Activated CD4-positive, alpha-beta T cell treated with anti-CD3 and anti-CD28 coated beads for 36 hours (primary cell): ENCODE measurements around the gene TMEM214. TPM values are rescaled to one million over a fixed set of nuclear protein-coding genes. Genes with fewer than 3 reads are reported as not detected.
A peak's percentile ranks its signal among the peaks of the same experiment; 100 is the strongest.

ENCODE experiments used
- ATAC-seq: fragments of 200-7000 bp; cut with Tn5 transposase; one replicate; pipeline ENCODE4 v1.10.0; 2021; ENCODE audit warnings: mild to moderate bottlenecking, moderate library complexity
- CTCF ChIA-PET: fragments of 350-600 bp; sonication (Branson Sonifier 250); formaldehyde crosslinking; loops from one replicate; lab custom pipeline; 2021; ENCODE audit warnings: antibody characterized with exemption; lab: Charles Lee
- POLR2A ChIA-PET: fragments of 350-600 bp; sonication (Branson Sonifier 250); formaldehyde crosslinking; loops from one replicate; lab custom pipeline; 2021; ENCODE audit warnings: antibody characterized with exemption, inconsistent platforms; lab: Charles Lee
- DNase-seq: peaks from one replicate; pipeline ENCODE4 v3.0.0-alpha.2; 2020
- H3K27ac Mint-ChIP-seq: one replicate; pipeline ENCODE4 v1.8.0; 2021; ENCODE audit warnings: mixed read lengths
- H3K27me3 Mint-ChIP-seq: one replicate; pipeline ENCODE4 v1.8.0; 2021; ENCODE audit warnings: mixed read lengths
- H3K36me3 Mint-ChIP-seq: one replicate; pipeline ENCODE4 v1.8.0; 2021; ENCODE audit warnings: low read depth, mixed read lengths
- H3K4me1 Mint-ChIP-seq: one replicate; pipeline ENCODE4 v1.8.0; 2021; ENCODE audit warnings: mixed read lengths
- H3K4me3 Mint-ChIP-seq: one replicate; pipeline ENCODE4 v1.8.0; 2021; ENCODE audit warnings: mild to moderate bottlenecking, moderate library complexity, mixed read lengths
- H3K9me3 Mint-ChIP-seq: one replicate; pipeline ENCODE4 v1.8.0; 2021; ENCODE audit warnings: low read depth, mixed read lengths
- intact Hi-C, 2 experiments: fragments of 100-400 bp; cut with DNase I in 1 of 2; cut with micrococcal nuclease in 1 of 2; formaldehyde crosslinking; loops; one replicate each; pipeline versions ENCODE4 v1.14.2 to v1.15.1; 2022 to 2024; cut with DNase I, micrococcal nuclease
- total RNA-seq, 2 experiments: library from RNA; stranded (reverse); gene quantifications; one replicate each; pipeline ENCODE4 v1.2.3, GENCODE V29; 2021

Gene TMEM214
- total RNA-seq, 2 experiments from 2014 or later = 54.1 to 69.1 TPM

DNA sequence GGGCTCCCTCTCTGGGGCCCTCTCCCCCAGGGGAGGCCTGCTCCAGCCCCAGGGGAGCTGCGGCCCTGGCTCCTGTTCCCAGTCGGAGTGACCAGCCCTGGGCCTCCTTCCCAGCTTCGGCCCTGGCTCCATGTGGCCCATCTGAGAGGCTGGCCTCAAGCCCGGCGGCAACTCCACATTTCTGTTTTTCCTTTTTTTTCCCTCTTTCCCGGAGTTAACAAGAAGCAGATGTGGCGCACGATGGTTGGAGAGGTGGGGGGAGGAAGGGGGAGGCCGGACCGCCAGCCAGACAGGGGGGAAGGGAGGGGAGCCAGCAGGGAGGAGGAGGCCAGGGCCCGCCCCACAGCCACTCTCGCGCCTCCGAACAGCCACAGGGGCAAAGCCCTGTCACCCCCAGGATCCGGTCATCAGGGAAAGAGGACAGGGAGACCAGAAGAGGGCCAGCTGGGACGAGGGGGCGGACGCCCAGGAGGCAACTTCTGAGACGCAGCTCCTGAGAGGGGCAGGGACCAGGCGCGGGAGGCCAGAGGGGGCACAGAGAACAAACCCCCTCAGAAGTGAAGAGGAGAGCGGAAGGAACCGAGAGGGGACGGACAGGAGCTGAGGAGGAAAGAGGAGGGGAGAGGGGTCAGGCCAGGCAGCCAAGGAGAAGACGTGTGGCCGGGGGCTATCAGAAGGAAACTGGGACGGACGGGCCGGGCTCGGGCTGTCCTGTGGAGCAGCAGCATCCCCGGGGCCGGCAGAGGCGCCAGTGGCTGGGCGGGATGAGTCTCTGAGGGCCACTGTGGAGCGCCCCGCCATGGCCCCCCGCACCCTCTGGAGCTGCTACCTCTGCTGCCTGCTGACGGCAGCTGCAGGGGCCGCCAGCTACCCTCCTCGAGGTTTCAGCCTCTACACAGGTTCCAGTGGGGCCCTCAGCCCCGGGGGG is 45.8 kb downstream of the TMEM214 start, which contains the start of gene EMILIN1:
Gene EMILIN1, plus strand, starts transcription at position 349 of the 928 bp plus-strand sequence. Its CDS starts 451 bp downstream, at position 800.
- no peaks in the 10 kb centered on the region for H3K36me3 Mint-ChIP-seq
- ChIA-PET POLR2A (interaction anchor here (0.6 kb wide), 1 partner anchor 56 kb away, joined by 3 read pairs; the partner anchor contains the start of gene PREB), CTCF (interaction anchor here (0.8 to 1.8 kb wide), 2 partner anchors 133 to 224 kb away, joined by 3 to 4 read pairs; partner anchors contain the start of gene ATRAID)
- H3K4me1 Mint-ChIP-seq = peaks cover 52% of the 10 kb centered on the region
- no peak within 1 kb of the TSS for H3K4me3 Mint-ChIP-seq
- no peaks in the 10 kb centered on the region for H3K27me3 Mint-ChIP-seq
- DNase-seq (no peak), ATAC-seq (no peak)
- peak within 1 kb of the TSS; percentile 55 for H3K27ac Mint-ChIP-seq
- H3K9me3 Mint-ChIP-seq = no peaks in the 10 kb centered on the region
- intact Hi-C loops = loop anchor here in 1 of 2 experiments (10.0 kb wide), 1 partner anchor 1404 kb away; the partner anchor contains the start of gene DTNB

DNA sequence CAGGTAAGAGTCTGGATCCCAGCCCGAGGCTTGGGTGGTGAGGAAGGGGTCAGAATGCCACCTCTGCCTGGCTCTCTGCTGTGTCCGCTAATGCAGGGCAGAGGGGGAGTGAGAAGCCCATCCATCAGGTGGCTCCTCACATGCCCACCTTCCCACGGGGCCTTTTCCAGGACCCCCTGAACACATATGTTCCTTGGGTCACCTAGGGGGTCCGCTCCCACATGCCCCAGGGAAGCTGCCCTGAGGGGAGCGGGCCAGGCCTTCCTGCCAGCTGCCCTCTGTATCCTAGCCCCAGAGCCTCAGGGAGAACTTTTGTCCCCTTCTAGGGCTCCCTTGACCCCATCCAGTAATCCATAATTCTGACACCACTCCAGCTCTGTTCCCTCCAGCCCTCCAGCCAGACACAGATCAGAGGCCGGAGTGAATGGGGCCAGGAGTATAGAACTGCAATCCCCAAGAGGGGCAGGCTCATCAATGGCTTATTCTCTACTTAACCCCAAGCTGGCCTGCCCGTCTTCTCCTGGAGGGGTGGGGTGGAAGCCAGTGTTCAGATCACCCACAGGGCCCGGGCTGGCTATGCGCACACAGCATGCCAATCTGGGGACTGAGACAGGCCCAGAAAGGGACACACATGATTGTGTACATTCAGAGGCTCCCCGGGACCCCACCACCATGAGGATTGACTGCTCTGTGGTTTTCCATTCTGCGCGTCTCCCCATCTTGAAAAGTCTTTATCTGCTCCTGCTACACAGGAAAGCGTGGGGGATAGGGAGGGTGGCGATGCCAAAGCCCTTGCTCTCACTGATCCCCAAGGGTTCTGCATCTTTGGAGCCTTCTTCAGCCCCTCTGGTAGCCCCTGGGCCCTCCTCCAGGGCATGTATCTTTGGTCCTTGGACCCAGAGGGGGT is 46.7 kb downstream of the TMEM214 start:
- POLR2A ChIA-PET = no interaction called here
- ATAC-seq (no peak), DNase-seq (no peak)
- no peaks in the 10 kb centered on the region for H3K27me3 Mint-ChIP-seq
- H3K27ac Mint-ChIP-seq = peak overlapping the region; percentile 83
- H3K36me3 Mint-ChIP-seq = no peaks in the 10 kb centered on the region
- intact Hi-C loops = loop anchor here in 1 of 2 experiments (10.0 kb wide), 1 partner anchor 1405 kb away; the partner anchor contains the start of gene DTNB
- CTCF ChIA-PET = interaction anchor here (0.8 to 2.0 kb wide), 4 partner anchors 7 to 223 kb away, joined by 3 to 24 read pairs (median 6); partner anchors contain the start of genes ATRAID and OST4
- H3K9me3 Mint-ChIP-seq = no peaks in the 10 kb centered on the region
- no peak overlapping the region for H3K4me3 Mint-ChIP-seq
- H3K4me1 Mint-ChIP-seq = peaks cover 43% of the 10 kb centered on the region

DNA sequence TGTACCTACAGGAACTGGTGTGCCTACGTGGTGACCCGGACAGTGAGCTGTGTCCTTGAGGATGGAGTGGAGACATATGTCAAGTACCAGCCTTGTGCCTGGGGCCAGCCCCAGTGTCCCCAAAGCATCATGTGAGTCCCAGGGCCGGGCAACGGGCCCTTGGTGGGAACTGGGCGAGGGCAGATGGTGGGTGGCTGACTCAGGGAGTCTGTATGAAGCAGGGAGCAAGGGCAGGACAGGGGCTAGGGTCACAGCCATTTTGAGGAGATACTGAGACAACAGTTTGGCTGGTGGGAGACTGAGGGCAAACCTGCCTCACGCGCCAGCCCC is 47.3 kb downstream of the TMEM214 start:
- ChIA-PET POLR2A (no interaction called here), CTCF (interaction anchor here (1.7 to 2.0 kb wide), 3 partner anchors 8 to 223 kb away, joined by 4 to 24 read pairs (median 7); partner anchors contain the start of gene OST4)
- Mint-ChIP-seq H3K4me1 (peaks cover 40% of the 10 kb centered on the region), H3K27me3 (no peaks in the 10 kb centered on the region), H3K36me3 (no peaks in the 10 kb centered on the region), H3K4me3 (no peak overlapping the region), H3K9me3 (no peaks in the 10 kb centered on the region), H3K27ac (peak overlapping the region; percentile 83)
- DNase-seq = no peak
- intact Hi-C loops = no loop called here
- ATAC-seq = no peak

DNA sequence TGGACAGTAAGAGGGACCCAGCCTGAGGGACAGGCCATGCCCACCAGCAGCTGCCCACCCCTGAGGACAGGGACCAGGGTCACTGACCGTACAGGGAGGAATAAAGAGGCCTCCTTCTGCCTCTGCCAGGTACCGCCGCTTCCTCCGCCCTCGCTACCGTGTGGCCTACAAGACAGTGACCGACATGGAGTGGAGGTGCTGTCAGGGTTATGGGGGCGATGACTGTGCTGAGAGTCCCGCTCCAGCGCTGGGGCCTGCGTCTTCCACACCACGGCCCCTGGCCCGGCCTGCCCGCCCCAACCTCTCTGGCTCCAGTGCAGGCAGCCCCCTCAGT is 47.8 kb downstream of the TMEM214 start:
- intact Hi-C loops = no loop called here
- no peaks in the 10 kb centered on the region for H3K36me3 Mint-ChIP-seq
- ChIA-PET POLR2A (interaction anchor here (0.9 to 1.0 kb wide), 3 partner anchors 8 to 48 kb away, joined by 3 read pairs; partner anchors contain the start of gene OST4), CTCF (interaction anchor here (0.5 to 5.7 kb wide), 6 partner anchors 8 to 565 kb away, joined by 3 to 30 read pairs (median 6); partner anchors contain the start of genes AGBL5 and OST4)
- H3K4me3 Mint-ChIP-seq = no peak overlapping the region
- no peaks in the 10 kb centered on the region for H3K27me3 Mint-ChIP-seq
- peak overlapping the region; percentile 98 for H3K27ac Mint-ChIP-seq
- H3K9me3 Mint-ChIP-seq = no peaks in the 10 kb centered on the region
- ATAC-seq (no peak), DNase-seq (no peak)
- peaks cover 40% of the 10 kb centered on the region for H3K4me1 Mint-ChIP-seq

DNA sequence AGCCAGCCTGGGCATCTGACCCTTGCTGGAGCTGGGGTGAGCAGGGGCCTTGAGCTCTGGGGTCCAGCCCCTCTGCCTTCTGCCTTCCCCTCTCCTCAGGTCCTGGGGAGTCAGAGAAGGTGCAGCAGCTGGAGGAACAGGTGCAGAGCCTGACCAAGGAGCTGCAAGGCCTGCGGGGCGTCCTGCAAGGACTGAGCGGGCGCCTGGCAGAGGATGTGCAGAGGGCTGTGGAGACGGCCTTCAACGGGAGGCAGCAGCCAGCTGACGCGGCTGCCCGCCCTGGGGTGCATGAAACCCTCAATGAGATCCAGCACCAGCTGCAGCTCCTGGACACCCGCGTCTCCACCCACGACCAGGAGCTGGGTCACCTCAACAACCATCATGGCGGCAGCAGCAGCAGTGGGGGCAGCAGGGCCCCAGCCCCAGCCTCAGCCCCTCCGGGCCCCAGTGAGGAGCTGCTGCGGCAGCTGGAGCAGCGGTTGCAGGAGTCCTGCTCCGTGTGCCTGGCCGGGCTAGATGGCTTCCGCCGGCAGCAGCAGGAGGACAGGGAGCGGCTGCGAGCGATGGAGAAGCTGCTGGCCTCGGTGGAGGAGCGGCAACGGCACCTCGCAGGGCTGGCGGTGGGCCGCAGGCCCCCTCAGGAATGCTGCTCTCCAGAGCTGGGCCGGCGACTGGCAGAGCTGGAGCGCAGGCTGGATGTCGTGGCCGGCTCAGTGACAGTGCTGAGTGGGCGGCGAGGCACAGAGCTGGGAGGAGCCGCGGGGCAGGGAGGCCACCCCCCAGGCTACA is 49.4 kb downstream of the TMEM214 start:
- POLR2A ChIA-PET = interaction anchor here (0.5 to 2.1 kb wide), 2 partner anchors 11 to 18 kb away, joined by 3 to 6 read pairs; partner anchors contain the start of gene OST4
- Mint-ChIP-seq H3K27ac (peak overlapping the region; percentile 98), H3K9me3 (no peaks in the 10 kb centered on the region), H3K4me3 (no peak overlapping the region), H3K27me3 (no peaks in the 10 kb centered on the region), H3K4me1 (peaks cover 30% of the 10 kb centered on the region), H3K36me3 (no peaks in the 10 kb centered on the region)
- ATAC-seq (no peak), DNase-seq (no peak)
- intact Hi-C loops = loop anchor here (1.0 kb wide), 6 partner anchors 10 to 288 kb away; partner anchors contain the start of genes AGBL5 (in 2 of the 2), TMEM214 (in 2 of the 2), EIF2B4 (in 1 of the 2) and MAPRE3 (in 1 of the 2)
- CTCF ChIA-PET = interaction anchor here (0.5 to 5.7 kb wide), 10 partner anchors 9 to 601 kb away, joined by 3 to 30 read pairs (median 3); partner anchors contain the start of genes AGBL5 and OST4

DNA sequence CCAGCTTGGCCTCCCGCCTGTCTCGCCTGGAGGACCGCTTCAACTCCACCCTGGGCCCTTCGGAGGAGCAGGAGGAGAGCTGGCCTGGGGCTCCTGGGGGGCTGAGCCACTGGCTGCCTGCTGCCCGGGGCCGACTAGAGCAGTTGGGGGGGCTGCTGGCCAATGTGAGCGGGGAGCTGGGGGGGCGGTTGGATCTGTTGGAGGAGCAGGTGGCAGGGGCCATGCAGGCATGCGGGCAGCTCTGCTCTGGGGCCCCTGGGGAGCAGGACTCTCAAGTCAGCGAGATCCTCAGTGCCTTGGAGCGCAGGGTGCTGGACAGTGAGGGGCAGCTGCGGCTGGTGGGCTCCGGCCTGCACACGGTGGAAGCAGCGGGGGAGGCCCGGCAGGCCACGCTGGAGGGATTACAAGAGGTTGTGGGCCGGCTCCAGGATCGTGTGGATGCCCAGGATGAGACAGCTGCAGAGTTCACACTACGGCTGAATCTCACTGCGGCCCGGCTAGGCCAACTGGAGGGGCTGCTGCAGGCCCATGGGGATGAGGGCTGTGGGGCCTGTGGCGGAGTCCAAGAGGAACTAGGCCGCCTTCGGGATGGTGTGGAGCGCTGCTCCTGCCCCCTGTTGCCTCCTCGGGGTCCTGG is 50.1 kb downstream of the TMEM214 start:
- POLR2A ChIA-PET = interaction anchor here (0.6 to 2.1 kb wide), 3 partner anchors 11 to 34 kb away, joined by 3 to 6 read pairs (median 4); partner anchors contain the start of gene OST4
- ATAC-seq = no peak
- H3K27ac Mint-ChIP-seq = peak overlapping the region; percentile 37

DNA sequence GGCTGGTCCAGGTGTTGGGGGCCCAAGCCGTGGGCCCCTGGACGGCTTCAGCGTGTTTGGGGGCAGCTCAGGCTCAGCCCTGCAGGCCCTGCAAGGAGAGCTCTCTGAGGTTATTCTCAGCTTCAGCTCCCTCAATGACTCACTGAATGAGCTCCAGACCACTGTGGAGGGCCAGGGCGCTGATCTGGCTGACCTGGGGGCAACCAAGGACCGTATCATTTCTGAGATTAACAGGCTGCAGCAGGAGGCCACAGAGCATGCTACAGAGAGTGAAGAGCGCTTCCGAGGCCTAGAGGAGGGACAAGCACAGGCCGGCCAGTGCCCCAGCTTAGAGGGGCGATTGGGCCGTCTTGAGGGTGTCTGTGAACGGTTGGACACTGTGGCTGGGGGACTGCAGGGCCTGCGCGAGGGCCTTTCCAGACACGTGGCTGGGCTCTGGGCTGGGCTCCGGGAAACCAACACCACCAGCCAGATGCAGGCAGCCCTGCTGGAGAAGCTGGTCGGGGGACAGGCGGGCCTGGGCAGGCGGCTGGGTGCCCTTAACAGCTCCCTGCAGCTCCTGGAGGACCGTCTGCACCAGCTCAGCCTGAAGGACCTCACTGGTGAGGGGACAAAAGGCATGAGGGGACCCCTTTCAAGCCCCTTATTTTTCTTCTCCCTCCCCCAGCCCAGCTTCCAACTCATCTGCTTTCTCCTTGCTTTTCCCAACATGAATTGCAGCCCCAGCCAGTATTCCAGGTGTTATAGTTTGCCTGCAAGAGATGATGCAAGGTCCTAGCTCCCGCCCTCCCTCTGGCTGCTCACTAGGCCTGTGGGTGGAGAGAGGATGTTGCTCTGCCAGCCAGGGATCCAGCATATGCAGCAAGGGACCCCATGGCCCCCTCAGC is 50.9 kb downstream of the TMEM214 start:
- peaks cover 32% of the 10 kb centered on the region for H3K4me1 Mint-ChIP-seq
- H3K9me3 Mint-ChIP-seq = no peaks in the 10 kb centered on the region
- no peaks in the 10 kb centered on the region for H3K36me3 Mint-ChIP-seq
- no peak for ATAC-seq
- no peak overlapping the region for H3K4me3 Mint-ChIP-seq
- no peak for DNase-seq
- H3K27ac Mint-ChIP-seq = no peak overlapping the region
- CTCF ChIA-PET = interaction anchor here (0.5 to 5.7 kb wide), 3 partner anchors 32 to 183 kb away, joined by 3 to 30 read pairs (median 3); partner anchors contain the start of gene AGBL5
- H3K27me3 Mint-ChIP-seq = no peaks in the 10 kb centered on the region
- intact Hi-C loops = no loop called here
- POLR2A ChIA-PET = interaction anchor here (0.6 to 2.1 kb wide), 3 partner anchors 12 to 34 kb away, joined by 3 to 6 read pairs (median 4); partner anchors contain the start of gene OST4

More for the DNA sequence above, 50.1 kb downstream of the TMEM214 start:
- Mint-ChIP-seq H3K4me1 (peaks cover 32% of the 10 kb centered on the region), H3K9me3 (no peaks in the 10 kb centered on the region), H3K4me3 (no peak overlapping the region), H3K27me3 (no peaks in the 10 kb centered on the region), H3K36me3 (no peaks in the 10 kb centered on the region)
- CTCF ChIA-PET = interaction anchor here (0.5 to 5.7 kb wide), 3 partner anchors 32 to 601 kb away, joined by 3 to 30 read pairs (median 3); partner anchors contain the start of gene AGBL5
- no peak for DNase-seq
- intact Hi-C loops = no loop called here

DNA sequence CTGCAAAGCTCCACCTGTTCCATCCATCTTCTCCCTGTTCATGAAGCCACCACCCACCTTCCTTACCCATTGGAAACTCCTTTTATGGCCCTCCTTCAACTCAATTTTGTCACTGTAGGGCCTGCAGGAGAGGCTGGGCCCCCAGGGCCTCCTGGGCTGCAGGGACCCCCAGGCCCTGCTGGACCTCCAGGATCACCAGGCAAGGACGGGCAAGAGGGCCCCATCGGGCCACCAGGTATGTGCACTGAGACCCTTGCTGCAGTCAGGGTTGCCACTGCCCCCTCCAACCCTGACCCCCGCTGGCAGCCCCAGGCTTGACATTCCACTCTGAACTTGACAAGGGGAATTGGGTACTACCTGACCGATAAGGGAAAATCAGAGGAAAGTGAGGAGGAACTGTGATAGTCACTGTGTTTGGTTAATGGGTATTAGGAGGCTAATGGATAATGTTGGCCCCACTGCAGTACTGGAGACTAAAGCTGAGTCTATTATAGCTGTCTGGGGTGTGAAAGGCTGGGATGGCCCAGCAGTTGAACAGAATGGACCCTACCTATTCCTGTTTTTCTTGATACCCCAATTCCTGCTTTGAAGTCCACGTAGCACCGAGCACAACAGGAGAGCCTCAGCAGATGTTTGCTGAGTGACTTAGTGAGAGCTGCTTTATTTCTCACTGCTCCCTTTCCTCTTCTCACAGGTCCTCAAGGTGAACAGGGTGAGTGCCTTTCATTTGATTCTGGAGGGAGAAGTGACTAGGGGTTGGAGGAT is 51.7 kb downstream of the TMEM214 start:
- H3K4me3 Mint-ChIP-seq = no peak overlapping the region
- no peaks in the 10 kb centered on the region for H3K9me3 Mint-ChIP-seq
- DNase-seq (no peak), ATAC-seq (no peak)
- no peaks in the 10 kb centered on the region for H3K36me3 Mint-ChIP-seq
- no peak overlapping the region for H3K27ac Mint-ChIP-seq
- intact Hi-C loops = loop anchor here in 1 of 2 experiments (5.0 kb wide), 1 partner anchor 122 kb away; no protein-coding TSS in a partner anchor
- ChIA-PET POLR2A (interaction anchor here (2.1 kb wide), 1 partner anchor 13 kb away, joined by 6 read pairs; the partner anchor contains the start of gene OST4), CTCF (interaction anchor here (0.8 to 5.7 kb wide), 4 partner anchors 15 to 122 kb away, joined by 3 to 30 read pairs (median 4); partner anchors contain the start of gene AGBL5)
- peaks cover 32% of the 10 kb centered on the region for H3K4me1 Mint-ChIP-seq
- H3K27me3 Mint-ChIP-seq = no peaks in the 10 kb centered on the region
